Measurements from ENCODE around the gene ADGRB3. TPM values are rescaled to one million over a fixed set of nuclear protein-coding genes. Genes with fewer than 3 reads are reported as not detected.

The ADGRB3 gene
- total RNA-seq, 1 donor from 2014 or later, result 3.5 TPM

DNA sequence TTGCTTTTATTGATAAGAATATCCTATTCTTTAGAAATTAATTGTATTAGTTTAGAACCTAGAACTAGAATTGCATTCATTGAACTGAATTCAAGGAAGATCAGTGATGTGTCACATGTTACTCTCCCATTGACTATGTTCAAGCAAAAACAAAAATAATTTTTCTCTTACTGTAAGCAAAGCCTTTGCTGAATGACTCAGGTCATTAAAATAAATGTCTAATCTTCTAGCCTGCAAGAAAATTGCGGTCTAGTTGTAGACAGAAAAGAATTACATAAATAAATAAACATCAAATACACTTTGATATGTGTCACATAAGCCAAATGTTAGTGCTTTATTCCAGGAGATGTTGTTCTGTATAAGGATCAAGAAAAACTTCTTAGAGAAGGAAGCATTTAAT is 387.9 kb downstream of the ADGRB3 start:
- intact Hi-C loops (cut with DNase I), result no loop called here
- ATAC-seq, result no peak
- no peak for DNase-seq

DNA sequence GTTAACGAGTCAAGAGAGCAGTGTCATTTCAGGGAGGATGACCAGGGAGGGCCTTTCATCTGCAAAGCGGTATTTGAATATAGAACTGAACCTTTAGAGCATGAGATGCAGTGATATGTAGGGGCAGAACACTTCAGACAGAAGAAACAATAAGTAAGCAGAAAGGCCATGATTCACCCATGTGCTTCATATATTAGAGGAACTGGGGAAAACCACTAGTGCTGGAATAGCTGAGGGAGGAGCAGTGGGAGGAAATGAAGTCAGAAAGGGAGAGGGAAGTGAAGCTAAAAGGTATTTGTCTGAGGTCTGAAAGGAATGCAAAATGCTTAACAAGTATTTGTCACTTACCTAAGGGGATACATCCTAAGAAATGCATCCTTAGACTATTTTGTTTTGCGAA is 391.2 kb downstream of the ADGRB3 start:
- H3K36me3 ChIP-seq, result no peaks in the 10 kb centered on the region
- intact Hi-C loops (cut with DNase I), result no loop called here
- TF ChIP-seq, protein P1, sequence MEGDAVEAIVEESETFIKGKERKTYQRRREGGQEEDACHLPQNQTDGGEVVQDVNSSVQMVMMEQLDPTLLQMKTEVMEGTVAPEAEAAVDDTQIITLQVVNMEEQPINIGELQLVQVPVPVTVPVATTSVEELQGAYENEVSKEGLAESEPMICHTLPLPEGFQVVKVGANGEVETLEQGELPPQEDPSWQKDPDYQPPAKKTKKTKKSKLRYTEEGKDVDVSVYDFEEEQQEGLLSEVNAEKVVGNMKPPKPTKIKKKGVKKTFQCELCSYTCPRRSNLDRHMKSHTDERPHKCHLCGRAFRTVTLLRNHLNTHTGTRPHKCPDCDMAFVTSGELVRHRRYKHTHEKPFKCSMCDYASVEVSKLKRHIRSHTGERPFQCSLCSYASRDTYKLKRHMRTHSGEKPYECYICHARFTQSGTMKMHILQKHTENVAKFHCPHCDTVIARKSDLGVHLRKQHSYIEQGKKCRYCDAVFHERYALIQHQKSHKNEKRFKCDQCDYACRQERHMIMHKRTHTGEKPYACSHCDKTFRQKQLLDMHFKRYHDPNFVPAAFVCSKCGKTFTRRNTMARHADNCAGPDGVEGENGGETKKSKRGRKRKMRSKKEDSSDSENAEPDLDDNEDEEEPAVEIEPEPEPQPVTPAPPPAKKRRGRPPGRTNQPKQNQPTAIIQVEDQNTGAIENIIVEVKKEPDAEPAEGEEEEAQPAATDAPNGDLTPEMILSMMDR (IDR thresholded peaks at IDR 0.05), result no peak
- H3K27me3 ChIP-seq, result no peaks in the 10 kb centered on the region
- ATAC-seq (no peak), DNase-seq (no peak)
- H3K9me3 ChIP-seq, result no peaks in the 10 kb centered on the region
- H3K4me1 ChIP-seq, result no peaks in the 10 kb centered on the region
- no peak overlapping the region for H3K27ac ChIP-seq
- no peak overlapping the region for H3K4me3 ChIP-seq

More for the DNA sequence above, 387.9 kb downstream of the ADGRB3 start:
- H3K4me1 ChIP-seq, result no peaks in the 10 kb centered on the region
- no peak overlapping the region for H3K27ac ChIP-seq
- H3K27me3 ChIP-seq, result no peaks in the 10 kb centered on the region
- no peaks in the 10 kb centered on the region for H3K36me3 ChIP-seq
- no peak overlapping the region for H3K4me3 ChIP-seq
- H3K9me3 ChIP-seq, result no peaks in the 10 kb centered on the region
- TF ChIP-seq, protein P1 (IDR thresholded peaks at IDR 0.05), result no peak

DNA sequence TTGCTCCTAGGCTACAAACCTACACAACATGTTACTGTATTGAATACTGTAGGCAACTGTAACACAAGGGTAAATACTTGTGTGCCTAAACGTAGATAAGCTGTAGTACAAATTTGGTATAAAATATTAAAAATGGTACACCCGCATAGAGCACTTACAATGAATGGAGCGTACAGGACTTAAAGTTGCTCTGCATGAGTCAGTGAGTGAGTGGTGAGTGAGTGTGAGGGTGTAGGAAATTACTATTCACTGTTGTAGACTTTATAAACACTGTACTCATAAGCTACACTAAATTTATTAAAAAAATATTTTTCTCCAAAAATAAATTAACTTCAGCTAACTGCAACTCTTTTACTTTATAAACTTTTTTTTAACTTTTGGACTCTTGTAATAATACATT is 391.6 kb downstream of the ADGRB3 start:
- TF ChIP-seq, protein P1 (IDR thresholded peaks at IDR 0.05), result no peak
- Histone ChIP-seq H3K27me3 (no peaks in the 10 kb centered on the region), H3K27ac (no peak overlapping the region), H3K9me3 (no peaks in the 10 kb centered on the region), H3K4me1 (no peaks in the 10 kb centered on the region), H3K36me3 (no peaks in the 10 kb centered on the region), H3K4me3 (no peak overlapping the region)
- ATAC-seq, result no peak
- intact Hi-C loops (cut with DNase I), result no loop called here
- DNase-seq, result no peak

DNA sequence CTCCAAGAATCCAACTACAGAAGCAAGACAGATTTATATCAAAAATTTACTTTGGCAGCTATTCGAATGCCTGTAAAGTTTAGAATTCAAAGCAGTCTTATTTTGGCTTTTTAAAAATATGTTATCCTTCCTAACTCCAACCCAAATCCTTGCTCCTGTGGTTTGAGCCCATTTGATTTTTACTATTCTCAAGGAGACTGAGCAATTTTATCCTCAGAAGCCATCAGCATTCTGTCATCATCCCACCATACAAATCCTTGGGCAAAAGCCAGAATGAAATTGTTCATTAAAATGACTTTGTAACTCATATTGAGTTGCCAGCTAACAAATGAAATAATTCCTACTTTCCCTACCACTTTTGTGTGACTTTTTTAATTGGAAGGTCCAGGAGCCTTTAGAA is 392.8 kb downstream of the ADGRB3 start:
- TF ChIP-seq, protein P1 (IDR thresholded peaks at IDR 0.05), result no peak
- Histone ChIP-seq H3K4me1 (no peaks in the 10 kb centered on the region), H3K36me3 (no peaks in the 10 kb centered on the region), H3K27me3 (no peaks in the 10 kb centered on the region), H3K27ac (no peak overlapping the region), H3K9me3 (no peaks in the 10 kb centered on the region), H3K4me3 (no peak overlapping the region)
- DNase-seq (no peak), ATAC-seq (no peak)
- intact Hi-C loops (cut with DNase I), result no loop called here

DNA sequence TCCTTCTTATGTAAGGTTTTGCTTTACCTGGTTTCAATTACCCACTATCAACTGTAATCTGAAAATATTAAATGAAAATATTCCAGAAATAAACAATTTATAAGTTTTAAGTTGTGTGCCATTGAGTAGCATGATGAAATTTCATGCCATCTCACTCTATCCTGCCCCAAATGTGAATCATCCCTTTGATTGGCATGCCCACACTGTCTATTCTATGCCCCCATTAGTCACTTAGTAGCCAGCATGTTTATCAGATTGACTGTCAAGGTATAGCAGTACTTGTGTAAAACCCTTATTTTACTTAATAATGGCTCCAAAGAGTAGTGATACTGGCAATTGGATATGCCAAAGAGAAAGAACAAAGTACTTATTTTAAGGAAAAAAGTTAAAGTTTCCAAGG is 403.8 kb downstream of the ADGRB3 start:
- Histone ChIP-seq H3K27ac (no peak overlapping the region), H3K9me3 (no peaks in the 10 kb centered on the region), H3K36me3 (no peaks in the 10 kb centered on the region), H3K4me1 (no peaks in the 10 kb centered on the region), H3K27me3 (no peaks in the 10 kb centered on the region), H3K4me3 (no peak overlapping the region)
- intact Hi-C loops (cut with DNase I), result no loop called here
- TF ChIP-seq, protein P1 (IDR thresholded peaks at IDR 0.05), result no peak
- DNase-seq (no peak), ATAC-seq (no peak)

DNA sequence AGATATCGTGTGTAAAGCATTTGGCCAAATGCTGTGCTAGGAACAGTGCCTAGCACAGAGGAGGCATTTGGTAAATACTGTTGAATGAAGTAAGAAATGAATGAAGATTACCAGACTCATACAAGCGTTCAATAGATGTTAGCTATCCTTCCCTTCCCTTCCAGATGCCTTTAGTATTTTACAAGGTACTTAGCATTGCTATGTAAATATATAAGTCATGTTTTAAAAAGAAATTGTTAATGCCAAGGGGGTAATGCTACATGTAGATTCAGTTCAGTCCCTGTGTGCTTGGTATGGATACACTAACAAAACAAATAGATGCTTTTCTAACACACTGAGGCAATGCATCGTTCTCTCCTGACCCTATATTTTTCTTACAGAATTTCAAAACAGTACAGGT is 407.2 kb downstream of the ADGRB3 start:
- TF ChIP-seq, protein P1 (IDR thresholded peaks at IDR 0.05), result no peak
- intact Hi-C loops (cut with DNase I), result no loop called here
- no peaks in the 10 kb centered on the region for H3K4me1 ChIP-seq
- H3K9me3 ChIP-seq, result no peaks in the 10 kb centered on the region
- H3K27ac ChIP-seq, result no peak overlapping the region
- no peaks in the 10 kb centered on the region for H3K27me3 ChIP-seq
- DNase-seq (no peak), ATAC-seq (no peak)
- no peak overlapping the region for H3K4me3 ChIP-seq
- no peaks in the 10 kb centered on the region for H3K36me3 ChIP-seq

Measured in upper lobe of right lung (tissue), 1 donor.